Left colon (tissue), 2 donors: ENCODE data around the gene F2RL3. TPM values are rescaled to one million over a fixed set of nuclear protein-coding genes. Genes with fewer than 3 reads are reported as not detected.

ENCODE experiments used
- ATAC-seq: fragments of 200-7000 bp; cut with Tn5 transposase; one replicate; pipeline ENCODE4 v1.9.1; 2020; ENCODE audit warnings: mild to moderate bottlenecking, moderate library complexity
- DNase-seq, 2 donors: peaks; one replicate each; pipeline ENCODE4 v3.0.0-alpha.2; 2020
- intact Hi-C, 2 donors: fragments of 100-400 bp; cut with DNase I in 1 of 2; cut with micrococcal nuclease in 1 of 2; formaldehyde crosslinking; loops; one replicate each; pipeline versions ENCODE4 v1.11.2 to v1.14.0; 2022; cut with DNase I, micrococcal nuclease
- total RNA-seq, 2 donors: library from RNA; stranded (reverse); fragmentation: NEBNext Ultra II Directional; extraction: Animal tissue kit (Norgen Biotek cat#: 25700); gene quantifications; one replicate each; pipeline ENCODE4 v1.2.1, GENCODE V29; 2021
- donor health status: DM: no; HTN: no; CAD: no.
- donor health status: DM: yes; HTN: yes; CAD: no.

F2RL3 gene
- total RNA-seq, 2 donors from 2014 or later, result 1.1 to 2.6 TPM

GRCh38 chr19:16940626-16941025, 51.8 kb downstream of the F2RL3 start:
- ATAC-seq (no peak), DNase-seq (no peak)
- intact Hi-C loops, result no loop called here

Other genes with a start within 250 kb of the F2RL3 start
- gene SMIM7, start 228.9 kb upstream of the F2RL3 start, total RNA-seq, result 10 to 100 TPM; 70.7 to 75.0 TPM
- gene TMEM38A, start 227.9 kb upstream of the F2RL3 start, total RNA-seq, result 1 to 10 TPM; 6.4 to 9.1 TPM
- under 1 TPM; 0.52 to 0.81 TPM for gene NWD1, start 169.2 kb upstream of the F2RL3 start, total RNA-seq
- gene SIN3B, start 59.6 kb upstream of the F2RL3 start, total RNA-seq, result 10 to 100 TPM; 34.1 to 35.7 TPM
- 1 to 10 TPM; 2.3 to 3.4 TPM for gene CPAMD8, start 137.8 kb downstream of the F2RL3 start, total RNA-seq
- 10 to 100 TPM; 10.7 to 14.1 TPM for gene HAUS8, start 186.5 kb downstream of the F2RL3 start, total RNA-seq
- 10 to 100 TPM; 69.9 to 82.2 TPM for gene MYO9B, start 186.8 kb downstream of the F2RL3 start, total RNA-seq